ENCODE measurements around the gene B3GNT5. TPM values are rescaled to one million over a fixed set of nuclear protein-coding genes. Genes with fewer than 3 reads are reported as not detected.

Gene B3GNT5
- total RNA-seq, 4 donors from 2014 or later: 26.3 to 69.9 (median 29.3) TPM

GRCh38 chr3:183295211-183295610, 42.2 kb downstream of the B3GNT5 start:
- H3K27ac ChIP-seq: peak overlapping the region; percentile 65 to 83 (median 74)
- no peaks in the 10 kb centered on the region for H3K9me3 ChIP-seq
- no peak for TF ChIP-seq POLR2A (IDR thresholded peaks at IDR 0.05)
- TF ChIP-seq CTCF (IDR thresholded peaks at IDR 0.05): no peak
- H3K4me3 ChIP-seq: no peak overlapping the region
- no peak for DNase-seq
- 15 to 21% methylated on average over 3 of the region's 3 CpGs for WGBS, 2 donors
- H3K4me1 ChIP-seq: peaks cover 7 to 69% (median 12%) of the 10 kb centered on the region in 3 donors
- no peaks in the 10 kb centered on the region for H3K36me3 ChIP-seq
- no peaks in the 10 kb centered on the region for H3K27me3 ChIP-seq
- intact Hi-C loops (cut with DNase I): no loop called here

GRCh38 chr3:183296944-183297343, 43.9 kb downstream of the B3GNT5 start:
- DNase-seq: no peak
- intact Hi-C loops (cut with DNase I): no loop called here
- Histone ChIP-seq H3K4me3 (no peak overlapping the region), H3K27ac (no peak overlapping the region), H3K9me3 (no peaks in the 10 kb centered on the region), H3K27me3 (no peaks in the 10 kb centered on the region), H3K4me1 (peaks cover 14 to 67% (median 14%) of the 10 kb centered on the region in 3 donors), H3K36me3 (no peaks in the 10 kb centered on the region)
- WGBS, 2 donors: 83 to 91% methylated on average over 10 to 11 of the region's 12 CpGs
- no peak for TF ChIP-seq CTCF (IDR thresholded peaks at IDR 0.05)

- no peaks in the 10 kb centered on the region for H3K27me3 ChIP-seq
- H3K27ac ChIP-seq: peak overlapping the region in 1 of 4 donors; percentile 2
- DNase-seq: peak; percentile 6
- H3K4me1 ChIP-seq: peaks cover 24 to 76% (median 28%) of the 10 kb centered on the region in 3 donors
- H3K9me3 ChIP-seq: no peaks in the 10 kb centered on the region
- H3K36me3 ChIP-seq: no peaks in the 10 kb centered on the region
- TF ChIP-seq POLR2A (IDR thresholded peaks at IDR 0.05) (no peak), CTCF (IDR thresholded peaks at IDR 0.05) (no peak)
- intact Hi-C loops (cut with DNase I): no loop called here
- 45 to 55% methylated on average over 2 to 5 of the region's 5 CpGs for WGBS, 2 donors
- no peak overlapping the region for H3K4me3 ChIP-seq
Measured at GRCh38 chr3:183298701-183299153, 45.7 kb downstream of the B3GNT5 start.

GRCh38 chr3:183299976-183300375, 46.9 kb downstream of the B3GNT5 start:
- Histone ChIP-seq H3K36me3 (no peaks in the 10 kb centered on the region), H3K9me3 (no peaks in the 10 kb centered on the region), H3K27me3 (no peaks in the 10 kb centered on the region), H3K27ac (no peak overlapping the region), H3K4me3 (no peak overlapping the region), H3K4me1 (peaks cover 24 to 75% (median 32%) of the 10 kb centered on the region in 3 donors)
- DNase-seq: no peak
- 100% methylated on average over 3 to 4 of the region's 4 CpGs for WGBS, 2 donors
- TF ChIP-seq CTCF (IDR thresholded peaks at IDR 0.05): no peak
- intact Hi-C loops (cut with DNase I): no loop called here

GRCh38 chr3:183300996-183301562, 48.0 kb downstream of the B3GNT5 start:
- no peaks in the 10 kb centered on the region for H3K27me3 ChIP-seq
- intact Hi-C loops (cut with DNase I): no loop called here
- H3K4me1 ChIP-seq: peaks cover 20 to 72% (median 25%) of the 10 kb centered on the region in 3 donors
- TF ChIP-seq CTCF (IDR thresholded peaks at IDR 0.05): no peak
- no peak for TF ChIP-seq POLR2A (IDR thresholded peaks at IDR 0.05)
- DNase-seq: no peak
- WGBS, 2 donors: 61 to 83% methylated on average over 6 of the region's 6 CpGs
- no peaks in the 10 kb centered on the region for H3K36me3 ChIP-seq
- H3K9me3 ChIP-seq: no peaks in the 10 kb centered on the region
- H3K27ac ChIP-seq: peak overlapping the region in 3 of 4 donors; percentile 62 to 77 (median 75)
- H3K4me3 ChIP-seq: no peak overlapping the region

Measured in esophagus squamous epithelium (tissue), 5 donors.